Dendritic cell treated with granulocyte-macrophage colony-stimulating factor and Interleukin-4, amounts not matched to agents 40 ng/mL and 50 ng/mL, for 4 days (primary cell): Measurements from ENCODE around the gene MSLN.

ENCODE experiments used
- H3K27ac Mint-ChIP-seq: one replicate; pipeline ENCODE4 v1.8.0; 2022; ENCODE audit warnings: mild to moderate bottlenecking, mixed read lengths
- H3K27me3 Mint-ChIP-seq: one replicate; pipeline ENCODE4 v1.8.0; 2022; ENCODE audit warnings: mild to moderate bottlenecking, mixed read lengths
- H3K36me3 Mint-ChIP-seq: one replicate; pipeline ENCODE4 v1.8.0; 2022; ENCODE audit warnings: low read depth, mixed read lengths
- H3K4me1 Mint-ChIP-seq: one replicate; pipeline ENCODE4 v1.8.0; 2022; ENCODE audit warnings: low read depth, mixed read lengths
- H3K4me3 Mint-ChIP-seq: one replicate; pipeline ENCODE4 v1.8.0; 2022; ENCODE audit warnings: mild to moderate bottlenecking, moderate library complexity, mixed read lengths
- H3K9me3 Mint-ChIP-seq: one replicate; pipeline ENCODE4 v1.8.0; 2022; ENCODE audit warnings: mixed read lengths
- intact Hi-C: fragments of 100-400 bp; cut with micrococcal nuclease; formaldehyde crosslinking; loops from one replicate; pipeline ENCODE4 v1.15.0; 2022

Gene MSLN

DNA sequence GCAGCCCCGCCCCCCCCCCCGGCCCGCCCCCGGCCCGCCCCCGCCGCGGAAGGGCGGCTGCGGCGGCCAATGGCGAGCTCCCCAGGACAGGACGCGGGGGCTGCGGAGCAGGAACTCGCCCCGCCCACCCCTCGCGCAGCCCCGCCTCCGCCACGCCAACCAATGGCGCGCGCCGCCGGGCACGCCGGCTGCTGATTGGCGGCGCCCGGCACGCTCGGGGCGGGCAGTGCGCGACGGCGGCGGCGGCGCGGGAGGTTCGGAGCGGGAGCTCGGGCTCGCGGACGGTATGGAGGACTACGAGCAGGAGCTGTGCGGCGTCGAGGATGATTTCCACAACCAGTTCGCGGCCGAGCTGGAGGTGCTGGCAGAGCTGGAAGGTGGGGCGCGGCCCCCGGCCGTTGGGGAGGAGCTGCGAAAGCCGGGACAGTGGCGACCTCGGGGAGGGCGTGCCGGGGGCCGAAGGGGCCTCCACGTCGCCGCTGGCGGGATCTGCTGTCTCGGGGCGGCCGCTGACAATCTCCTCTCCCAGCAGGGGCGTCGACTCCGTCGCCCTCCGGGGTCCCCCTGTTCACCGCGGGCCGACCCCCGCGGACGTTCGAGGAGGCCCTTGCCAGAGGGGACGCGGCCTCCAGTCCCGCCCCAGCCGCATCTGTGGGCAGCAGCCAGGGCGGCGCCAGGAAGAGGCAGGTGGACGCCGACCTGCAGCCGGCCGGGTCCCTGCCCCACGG is 28.0 kb downstream of the MSLN start, which contains the start of gene CHTF18:
Gene CHTF18, plus strand, starts transcription at position 222 of the 728 bp plus-strand sequence. Its CDS starts 65 bp downstream, at position 287.
- intact Hi-C loops, result no loop called here
- H3K27ac Mint-ChIP-seq, result peak within 1 kb of the TSS; percentile 87

GRCh38 chr16:789191-789850 is 28.8 kb downstream of the MSLN start:
- Mint-ChIP-seq H3K4me1 (peaks cover 18% of the 10 kb centered on the region), H3K4me3 (peak overlapping the region; percentile 61), H3K27me3 (no peaks in the 10 kb centered on the region), H3K27ac (no peak overlapping the region), H3K9me3 (no peaks in the 10 kb centered on the region), H3K36me3 (peaks cover 64% of the 10 kb centered on the region)
- intact Hi-C loops, result no loop called here

More for the DNA sequence above, 28.0 kb downstream of the MSLN start, which contains the start of gene CHTF18:
- peaks cover under 1% of the 10 kb centered on the region for H3K27me3 Mint-ChIP-seq
- peaks cover 18% of the 10 kb centered on the region for H3K4me1 Mint-ChIP-seq
- H3K4me3 Mint-ChIP-seq, result peak within 1 kb of the TSS; percentile 89
- no peaks in the 10 kb centered on the region for H3K9me3 Mint-ChIP-seq
- peaks cover 59% of the 10 kb centered on the region for H3K36me3 Mint-ChIP-seq

GRCh38 chr16:790086-790485 is 29.6 kb downstream of the MSLN start:
- Mint-ChIP-seq H3K9me3 (no peaks in the 10 kb centered on the region), H3K4me3 (no peak overlapping the region), H3K4me1 (peaks cover 18% of the 10 kb centered on the region), H3K27ac (no peak overlapping the region), H3K36me3 (peaks cover 59% of the 10 kb centered on the region), H3K27me3 (no peaks in the 10 kb centered on the region)
- intact Hi-C loops, result no loop called here

DNA sequence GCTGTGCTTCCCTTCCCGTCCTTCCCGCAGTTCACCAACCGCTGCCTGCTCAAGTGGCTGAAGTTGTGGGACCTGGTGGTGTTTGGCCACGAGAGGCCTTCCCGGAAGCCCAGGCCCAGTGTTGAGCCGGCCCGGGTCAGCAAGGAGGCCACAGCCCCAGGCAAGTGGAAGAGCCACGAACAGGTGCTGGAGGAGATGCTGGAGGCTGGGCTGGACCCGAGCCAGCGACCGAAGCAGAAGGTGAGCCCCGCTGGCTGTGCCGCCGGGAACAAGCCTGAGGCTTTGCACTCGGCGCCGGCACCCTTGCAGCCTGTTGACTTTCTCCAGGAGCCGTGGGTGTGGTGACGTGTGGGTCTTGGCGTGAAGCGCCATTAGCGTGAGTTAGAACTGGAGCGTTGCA is 30.6 kb downstream of the MSLN start:
- Mint-ChIP-seq H3K27me3 (no peaks in the 10 kb centered on the region), H3K27ac (no peak overlapping the region), H3K4me1 (peaks cover 17% of the 10 kb centered on the region), H3K4me3 (no peak overlapping the region), H3K36me3 (peaks cover 48% of the 10 kb centered on the region), H3K9me3 (no peaks in the 10 kb centered on the region)
- intact Hi-C loops, result no loop called here

DNA sequence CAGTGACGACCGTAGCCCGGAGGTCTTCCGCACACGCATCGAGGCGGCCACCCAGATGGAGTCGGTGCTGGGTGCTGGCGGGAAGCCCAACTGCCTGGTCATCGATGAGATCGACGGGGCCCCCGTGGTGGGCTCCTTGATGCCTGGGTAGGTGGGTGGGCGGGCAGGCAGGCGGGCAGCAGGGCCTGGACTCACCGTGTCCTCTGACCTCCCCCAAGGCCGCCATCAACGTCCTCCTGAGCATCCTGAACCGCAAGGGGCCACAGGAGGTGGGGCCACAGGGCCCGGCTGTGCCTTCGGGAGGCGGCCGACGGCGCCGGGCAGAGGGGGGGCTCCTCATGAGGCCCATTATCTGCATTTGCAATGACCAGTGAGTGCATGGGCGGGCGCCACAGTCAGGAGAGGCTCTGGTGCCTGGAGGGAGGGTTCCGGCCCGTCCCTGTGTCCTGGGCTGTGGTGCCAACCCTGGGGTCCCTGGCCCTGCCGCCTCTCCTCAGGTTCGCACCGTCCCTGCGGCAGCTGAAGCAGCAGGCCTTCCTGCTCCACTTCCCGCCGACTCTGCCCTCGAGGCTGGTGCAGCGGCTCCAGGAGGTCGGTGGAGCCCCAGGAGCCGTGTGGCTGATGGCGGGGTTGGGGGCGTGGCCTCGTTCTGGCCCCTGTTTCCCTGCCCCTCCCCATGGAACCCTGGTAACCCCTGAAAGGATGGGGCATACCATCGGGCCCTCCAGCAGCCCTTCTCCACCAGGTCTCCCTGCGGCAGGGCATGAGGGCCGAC is 31.9 kb downstream of the MSLN start:
- Mint-ChIP-seq H3K27ac (no peak overlapping the region), H3K27me3 (no peaks in the 10 kb centered on the region), H3K9me3 (no peaks in the 10 kb centered on the region), H3K36me3 (peaks cover 40% of the 10 kb centered on the region), H3K4me3 (no peak overlapping the region), H3K4me1 (peaks cover 4% of the 10 kb centered on the region)
- intact Hi-C loops, result no loop called here

DNA sequence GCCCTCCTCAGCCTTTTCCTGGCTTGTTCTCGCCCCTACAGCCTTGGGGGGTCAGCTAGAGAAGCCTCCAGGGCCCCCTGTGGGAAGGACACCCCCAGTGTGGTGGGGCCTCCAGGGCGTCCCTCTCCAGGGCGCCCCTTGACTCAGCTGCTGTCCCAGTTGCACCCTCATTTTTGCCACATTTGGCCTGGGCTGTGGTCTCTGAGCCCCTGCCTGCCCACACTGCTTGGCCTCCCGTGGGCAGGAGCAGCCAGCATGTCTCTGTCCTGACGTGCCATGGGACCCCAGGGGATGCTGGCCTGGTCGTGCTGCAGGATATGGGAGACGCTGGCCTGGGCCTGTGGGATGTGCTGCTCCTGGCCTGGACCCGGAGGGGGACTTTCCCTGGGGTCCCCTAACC is 32.9 kb downstream of the MSLN start:
- Mint-ChIP-seq H3K27me3 (peaks cover 4% of the 10 kb centered on the region), H3K36me3 (peaks cover 37% of the 10 kb centered on the region), H3K4me3 (no peak overlapping the region), H3K27ac (no peak overlapping the region), H3K9me3 (no peaks in the 10 kb centered on the region), H3K4me1 (no peaks in the 10 kb centered on the region)
- intact Hi-C loops, result no loop called here

- peaks cover 33% of the 10 kb centered on the region for H3K36me3 Mint-ChIP-seq
- intact Hi-C loops, result no loop called here
- H3K27me3 Mint-ChIP-seq, result peaks cover 12% of the 10 kb centered on the region
- no peak overlapping the region for H3K4me3 Mint-ChIP-seq
- no peak overlapping the region for H3K27ac Mint-ChIP-seq
- no peaks in the 10 kb centered on the region for H3K9me3 Mint-ChIP-seq
- no peaks in the 10 kb centered on the region for H3K4me1 Mint-ChIP-seq
Observed at GRCh38 chr16:794091-794822, 33.7 kb downstream of the MSLN start.

DNA sequence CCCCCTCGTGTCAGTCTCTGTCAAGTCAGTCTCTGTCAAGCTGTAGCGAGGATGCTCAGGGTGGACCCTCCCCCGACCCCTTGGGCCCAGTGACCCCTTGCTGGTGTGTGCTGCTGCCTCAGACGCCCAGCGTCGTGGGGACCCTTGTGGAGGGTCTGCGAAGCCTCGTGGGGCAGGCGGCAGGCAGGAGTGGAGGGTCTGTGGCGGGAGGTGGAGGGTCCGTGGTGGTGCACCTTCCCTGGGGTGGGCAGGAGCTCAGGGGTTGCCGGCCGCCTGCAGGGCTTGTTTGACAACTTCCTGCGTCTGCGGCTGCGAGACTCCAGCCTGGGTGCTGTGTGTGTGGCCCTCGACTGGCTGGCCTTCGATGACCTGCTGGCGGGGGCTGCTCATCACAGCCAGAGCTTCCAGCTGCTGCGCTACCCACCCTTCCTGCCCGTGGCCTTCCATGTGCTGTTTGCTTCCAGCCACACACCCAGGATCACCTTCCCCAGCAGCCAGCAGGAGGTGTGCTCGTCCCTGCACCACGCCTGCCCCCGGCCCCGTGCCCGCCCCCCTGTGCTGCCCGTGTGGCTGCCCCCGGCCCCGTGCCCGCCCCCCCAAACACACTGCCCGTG is 34.4 kb downstream of the MSLN start:
- intact Hi-C loops, result no loop called here
- Mint-ChIP-seq H3K27me3 (peaks cover 18% of the 10 kb centered on the region), H3K4me3 (no peak overlapping the region), H3K36me3 (peaks cover 33% of the 10 kb centered on the region), H3K9me3 (no peaks in the 10 kb centered on the region), H3K27ac (no peak overlapping the region), H3K4me1 (no peaks in the 10 kb centered on the region)

DNA sequence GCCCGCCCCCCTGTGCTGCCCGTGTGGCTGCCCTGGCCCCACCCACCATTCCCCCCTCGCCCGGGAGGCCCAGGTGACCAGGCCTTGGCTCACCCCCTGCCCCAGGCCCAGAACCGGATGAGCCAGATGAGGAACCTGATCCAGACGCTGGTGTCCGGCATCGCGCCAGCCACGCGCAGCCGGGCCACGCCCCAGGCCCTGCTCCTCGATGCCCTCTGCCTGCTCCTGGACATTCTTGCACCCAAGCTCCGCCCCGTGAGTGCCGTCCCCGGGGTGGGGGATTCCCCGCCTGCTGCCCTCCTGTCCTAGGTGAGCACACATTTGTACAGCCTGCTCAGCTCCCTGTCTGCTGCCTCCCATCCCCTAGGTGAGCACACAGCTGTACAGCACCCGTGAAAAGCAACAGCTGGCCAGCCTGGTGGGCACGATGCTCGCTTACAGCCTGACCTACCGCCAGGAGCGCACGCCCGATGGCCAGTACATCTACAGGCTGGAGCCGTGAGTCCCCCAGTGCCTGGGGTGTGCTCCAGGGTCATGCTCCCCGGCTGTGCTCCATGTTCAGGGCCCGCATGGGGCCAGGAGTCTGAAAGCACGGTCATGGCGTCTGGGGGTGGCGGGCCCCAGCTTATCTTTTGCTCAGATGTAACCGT is 35.2 kb downstream of the MSLN start:
- no peak overlapping the region for H3K27ac Mint-ChIP-seq
- H3K9me3 Mint-ChIP-seq, result no peaks in the 10 kb centered on the region
- peaks cover 25% of the 10 kb centered on the region for H3K27me3 Mint-ChIP-seq
- no peaks in the 10 kb centered on the region for H3K4me1 Mint-ChIP-seq
- intact Hi-C loops, result no loop called here
- H3K36me3 Mint-ChIP-seq, result peaks cover 32% of the 10 kb centered on the region
- H3K4me3 Mint-ChIP-seq, result no peak overlapping the region

GRCh38 chr16:796296-797119 is 36.0 kb downstream of the MSLN start:
- H3K27ac Mint-ChIP-seq, result no peak overlapping the region
- peaks cover 24% of the 10 kb centered on the region for H3K36me3 Mint-ChIP-seq
- H3K4me3 Mint-ChIP-seq, result no peak overlapping the region
- no peaks in the 10 kb centered on the region for H3K9me3 Mint-ChIP-seq
- H3K4me1 Mint-ChIP-seq, result no peaks in the 10 kb centered on the region
- intact Hi-C loops, result no loop called here
- peaks cover 33% of the 10 kb centered on the region for H3K27me3 Mint-ChIP-seq

- Mint-ChIP-seq H3K27ac (no peak overlapping the region), H3K4me1 (no peaks in the 10 kb centered on the region), H3K27me3 (peaks cover 39% of the 10 kb centered on the region), H3K9me3 (no peaks in the 10 kb centered on the region), H3K36me3 (peaks cover 19% of the 10 kb centered on the region), H3K4me3 (no peak overlapping the region)
- intact Hi-C loops, result no loop called here
Observed at GRCh38 chr16:797120-797420, 36.5 kb downstream of the MSLN start.

GRCh38 chr16:797686-798085 is 37.2 kb downstream of the MSLN start:
- H3K36me3 Mint-ChIP-seq, result peaks cover 18% of the 10 kb centered on the region
- H3K9me3 Mint-ChIP-seq, result no peaks in the 10 kb centered on the region
- H3K27me3 Mint-ChIP-seq, result peaks cover 45% of the 10 kb centered on the region
- no peak overlapping the region for H3K4me3 Mint-ChIP-seq
- intact Hi-C loops, result no loop called here
- no peak overlapping the region for H3K27ac Mint-ChIP-seq
- no peaks in the 10 kb centered on the region for H3K4me1 Mint-ChIP-seq
